SK-N-MC (cell line): Measurements from ENCODE around the gene ZNFX1.

Experiments used
- EZH2 ChIP-seq: fragments of 200-600 bp; sonication (generic); IDR thresholded peaks from one replicate; pipeline ENCODE4 v1.6.1; 2017; ENCODE audit warnings: antibody characterized with exemption
- FOXP2 ChIP-seq: optimal IDR thresholded peaks from 2 replicates; pipeline ENCODE3; 2011; ENCODE audit warnings: mild to moderate bottlenecking, moderate library complexity; ENCODE audit not compliant: insufficient read depth; ENCODE audit errors: extremely low read length, control extremely low read depth
- POLR2AphosphoS5 ChIP-seq: IDR thresholded peaks from 2 replicates; pipeline ENCODE4 v1.6.1; 2012; ENCODE audit warnings: mild to moderate bottlenecking, low read depth, low read length, borderline replicate concordance

GRCh38 chr20:49278036-49278817 lies at the start of gene ZNFX1:
- TF ChIP-seq FOXP2 (no peak), EZH2 (no peak), POLR2AphosphoS5 (peak; percentile 100)
